Neural progenitor cell (in vitro differentiated cells): Measurements from ENCODE around the gene LYRM1.
"Not testable (repeated sequence)": the region's sequence is repeated elsewhere in the genome, so short reads cannot be mapped to it uniquely, and the experiment has no call there.

Experiments used
- EZH2 ChIP-seq: fragments of 200-600 bp; sonication (generic); IDR thresholded peaks from 2 replicates; pipeline ENCODE4 v1.6.1; 2017; ENCODE audit warnings: antibody characterized with exemption, mild to moderate bottlenecking, moderate library complexity
- EZH2phosphoT487 ChIP-seq: fragments of 200-600 bp; sonication (generic); IDR thresholded peaks from 2 replicates; pipeline ENCODE4 v1.6.1; 2017; ENCODE audit warnings: antibody characterized with exemption
- TF ChIP-seq, protein P1 (sequence below): fragments of 200-600 bp; sonication (generic); IDR thresholded peaks from 2 replicates; pipeline ENCODE4 v1.5.1; 2017; ENCODE audit warnings: antibody characterized with exemption, mild to moderate bottlenecking

DNA sequence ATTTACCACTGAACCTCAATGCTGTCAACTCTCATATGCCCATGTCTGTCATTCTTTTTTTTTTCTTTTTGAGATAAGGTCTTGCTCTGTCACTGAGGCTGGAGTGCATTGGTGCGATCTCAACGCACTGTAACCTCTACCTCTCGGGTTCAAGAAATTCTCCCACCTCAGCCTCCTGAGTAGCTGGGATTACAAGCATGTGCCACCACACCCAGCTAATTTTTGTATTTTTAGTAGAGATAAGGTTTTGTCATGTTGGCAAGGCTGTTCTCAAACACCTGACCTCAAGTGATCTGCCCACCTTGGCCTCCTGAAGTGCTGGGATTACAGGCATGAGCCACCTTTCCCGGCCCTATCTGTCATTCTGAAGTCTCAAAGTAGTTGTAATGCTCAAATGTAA lies 72.6 kb downstream of the LYRM1 start:
- TF ChIP-seq, protein P1, sequence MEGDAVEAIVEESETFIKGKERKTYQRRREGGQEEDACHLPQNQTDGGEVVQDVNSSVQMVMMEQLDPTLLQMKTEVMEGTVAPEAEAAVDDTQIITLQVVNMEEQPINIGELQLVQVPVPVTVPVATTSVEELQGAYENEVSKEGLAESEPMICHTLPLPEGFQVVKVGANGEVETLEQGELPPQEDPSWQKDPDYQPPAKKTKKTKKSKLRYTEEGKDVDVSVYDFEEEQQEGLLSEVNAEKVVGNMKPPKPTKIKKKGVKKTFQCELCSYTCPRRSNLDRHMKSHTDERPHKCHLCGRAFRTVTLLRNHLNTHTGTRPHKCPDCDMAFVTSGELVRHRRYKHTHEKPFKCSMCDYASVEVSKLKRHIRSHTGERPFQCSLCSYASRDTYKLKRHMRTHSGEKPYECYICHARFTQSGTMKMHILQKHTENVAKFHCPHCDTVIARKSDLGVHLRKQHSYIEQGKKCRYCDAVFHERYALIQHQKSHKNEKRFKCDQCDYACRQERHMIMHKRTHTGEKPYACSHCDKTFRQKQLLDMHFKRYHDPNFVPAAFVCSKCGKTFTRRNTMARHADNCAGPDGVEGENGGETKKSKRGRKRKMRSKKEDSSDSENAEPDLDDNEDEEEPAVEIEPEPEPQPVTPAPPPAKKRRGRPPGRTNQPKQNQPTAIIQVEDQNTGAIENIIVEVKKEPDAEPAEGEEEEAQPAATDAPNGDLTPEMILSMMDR = not testable (repeated sequence)
- not testable (repeated sequence) for TF ChIP-seq EZH2, EZH2phosphoT487
